Measurements from ENCODE around the gene VILL.
A peak's percentile ranks its signal among the peaks of the same experiment; 100 is the strongest.

VILL gene

GRCh38 chr3:37990527-37990926, at the start of gene VILL:
TSS of gene VILL (plus strand) at chr3:37990786. CDS start at chr3:37993673, 2,887 bp downstream.
- no peak for DNase-seq (ENCODE audit: low read depth)

GRCh38 chr3:37941608-37942508, 48.7 kb upstream of the VILL start:
- no peak for DNase-seq (ENCODE audit: low read depth)

GRCh38 chr3:37942646-37943045, 47.9 kb upstream of the VILL start:
- DNase-seq (ENCODE audit: low read depth) = no peak

- no peak for DNase-seq (ENCODE audit: low read depth)
Observed at GRCh38 chr3:37943126-37943525, 47.5 kb upstream of the VILL start.

- DNase-seq (ENCODE audit: low read depth) = no peak
Observed at GRCh38 chr3:37943631-37944314, 46.8 kb upstream of the VILL start.

- peak; percentile 43 for DNase-seq (ENCODE audit: low read depth)
Observed at GRCh38 chr3:37944391-37944842, 46.2 kb upstream of the VILL start.

- no peak for DNase-seq (ENCODE audit: low read depth)
Observed at GRCh38 chr3:37945156-37945806, 45.3 kb upstream of the VILL start.

- peak; percentile 51 for DNase-seq (ENCODE audit: low read depth)
Observed at GRCh38 chr3:37945807-37946530, 44.6 kb upstream of the VILL start.

GRCh38 chr3:37946531-37946889, 44.1 kb upstream of the VILL start:
- no peak for DNase-seq (ENCODE audit: low read depth)

- DNase-seq (ENCODE audit: low read depth) = no peak
Observed at GRCh38 chr3:37949866-37950265, 40.7 kb upstream of the VILL start.

- DNase-seq (ENCODE audit: low read depth) = peak; percentile 33
Observed at GRCh38 chr3:37952564-37952963, 38.0 kb upstream of the VILL start.

GRCh38 chr3:37953226-37953625, 37.4 kb upstream of the VILL start:
- no peak for DNase-seq (ENCODE audit: low read depth)

GRCh38 chr3:37953707-37954394, 36.7 kb upstream of the VILL start:
- DNase-seq (ENCODE audit: low read depth) = no peak

GRCh38 chr3:37954881-37955280, 35.7 kb upstream of the VILL start:
- DNase-seq (ENCODE audit: low read depth) = no peak

- DNase-seq (ENCODE audit: low read depth) = no peak
Observed at GRCh38 chr3:37955918-37956707, 34.5 kb upstream of the VILL start.

- no peak for DNase-seq (ENCODE audit: low read depth)
Observed at GRCh38 chr3:37956723-37957538, 33.7 kb upstream of the VILL start.

GRCh38 chr3:37957539-37957936, 33.0 kb upstream of the VILL start:
- DNase-seq (ENCODE audit: low read depth) = no peak

- DNase-seq (ENCODE audit: low read depth) = no peak
Observed at GRCh38 chr3:37961622-37962431, 28.8 kb upstream of the VILL start.

GRCh38 chr3:37963016-37963415, 27.6 kb upstream of the VILL start:
- DNase-seq (ENCODE audit: low read depth) = no peak

Measured in iris pigment epithelial cell (primary cell).